ENCODE measurements around the gene MYO3A. TPM values are rescaled to one million over a fixed set of nuclear protein-coding genes. Genes with fewer than 3 reads are reported as not detected.

Gene MYO3A
- total and polyA plus RNA-seq, 2 experiments from 2014 or later = 0.55 to 5.9 TPM

DNA sequence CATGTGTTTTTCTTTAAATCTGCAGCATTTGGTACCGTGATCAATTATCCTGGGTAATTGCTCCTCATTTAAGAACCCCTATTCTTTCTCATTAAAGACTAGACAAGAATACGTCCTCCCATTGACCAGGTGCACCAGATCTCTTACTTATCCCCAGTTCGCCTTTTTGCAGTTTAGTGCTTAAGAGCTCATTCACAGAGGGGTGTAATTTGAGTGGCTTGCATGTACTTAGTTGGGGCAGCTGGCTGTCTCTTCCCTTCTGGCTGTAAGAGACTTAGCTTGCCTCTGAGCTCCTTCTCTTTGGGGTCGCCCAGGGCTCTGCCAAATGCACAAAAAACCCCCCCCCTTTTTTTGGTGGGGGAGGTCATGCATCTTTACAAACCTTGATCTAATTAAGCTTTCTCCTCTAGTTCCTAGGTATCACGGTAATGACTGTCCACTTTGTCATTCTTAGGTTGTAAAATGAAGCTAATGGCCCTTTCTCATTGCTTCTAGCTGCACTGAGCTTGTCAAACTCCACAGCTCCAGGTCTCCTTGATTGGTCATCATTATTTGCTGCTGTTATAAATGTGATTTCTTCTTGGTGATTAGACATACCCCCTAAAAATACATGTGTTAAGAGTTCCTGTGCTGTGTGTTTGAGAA lies 308.8 kb downstream of the MYO3A start:
- H3K9me3 ChIP-seq (ENCODE audit: low read depth) = no peaks in the 10 kb centered on the region
- H3K27me3 ChIP-seq = peaks cover 13% of the 10 kb centered on the region
- H3K4me3 ChIP-seq = no peak overlapping the region
- no peaks in the 10 kb centered on the region for H3K4me1 ChIP-seq (ENCODE audit: low read depth)
- H3K27ac ChIP-seq = no peak overlapping the region
- H3K36me3 ChIP-seq = no peaks in the 10 kb centered on the region
- peak in 1 of 2 donors; percentile 32 for DNase-seq (ENCODE audit: low read depth in 1 of 2, low spot score in 1 of 2)
- TF ChIP-seq, protein P1, sequence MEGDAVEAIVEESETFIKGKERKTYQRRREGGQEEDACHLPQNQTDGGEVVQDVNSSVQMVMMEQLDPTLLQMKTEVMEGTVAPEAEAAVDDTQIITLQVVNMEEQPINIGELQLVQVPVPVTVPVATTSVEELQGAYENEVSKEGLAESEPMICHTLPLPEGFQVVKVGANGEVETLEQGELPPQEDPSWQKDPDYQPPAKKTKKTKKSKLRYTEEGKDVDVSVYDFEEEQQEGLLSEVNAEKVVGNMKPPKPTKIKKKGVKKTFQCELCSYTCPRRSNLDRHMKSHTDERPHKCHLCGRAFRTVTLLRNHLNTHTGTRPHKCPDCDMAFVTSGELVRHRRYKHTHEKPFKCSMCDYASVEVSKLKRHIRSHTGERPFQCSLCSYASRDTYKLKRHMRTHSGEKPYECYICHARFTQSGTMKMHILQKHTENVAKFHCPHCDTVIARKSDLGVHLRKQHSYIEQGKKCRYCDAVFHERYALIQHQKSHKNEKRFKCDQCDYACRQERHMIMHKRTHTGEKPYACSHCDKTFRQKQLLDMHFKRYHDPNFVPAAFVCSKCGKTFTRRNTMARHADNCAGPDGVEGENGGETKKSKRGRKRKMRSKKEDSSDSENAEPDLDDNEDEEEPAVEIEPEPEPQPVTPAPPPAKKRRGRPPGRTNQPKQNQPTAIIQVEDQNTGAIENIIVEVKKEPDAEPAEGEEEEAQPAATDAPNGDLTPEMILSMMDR (IDR thresholded peaks at IDR 0.05; ENCODE audit: low read depth, low read length) = no peak

DNA sequence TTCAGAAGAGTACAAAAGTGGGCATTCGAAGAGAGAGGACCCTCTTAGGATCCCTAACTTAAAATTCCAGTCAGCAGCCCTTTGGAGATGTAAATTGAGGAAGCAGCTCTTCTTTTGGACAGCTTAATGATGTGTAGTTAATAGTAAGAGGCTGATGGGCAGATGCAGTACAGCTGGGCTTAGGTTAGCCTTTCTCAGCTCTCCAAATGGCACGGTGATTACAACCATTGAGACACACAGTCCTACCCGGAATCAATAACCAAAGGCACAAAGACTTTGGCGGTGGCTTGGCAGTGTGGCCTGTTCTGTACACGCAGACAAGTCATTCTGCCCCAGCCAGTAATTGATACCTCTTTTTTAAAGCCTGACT lies 309.3 kb downstream of the MYO3A start:
- DNase-seq (ENCODE audit: low read depth in 1 of 2, low spot score in 1 of 2) = no peak
- Histone ChIP-seq H3K4me1 (ENCODE audit: low read depth) (no peaks in the 10 kb centered on the region), H3K9me3 (ENCODE audit: low read depth) (no peaks in the 10 kb centered on the region), H3K4me3 (no peak overlapping the region), H3K27ac (no peak overlapping the region), H3K36me3 (no peaks in the 10 kb centered on the region), H3K27me3 (peaks cover 9% of the 10 kb centered on the region)
- TF ChIP-seq, protein P1 (IDR thresholded peaks at IDR 0.05; ENCODE audit: low read depth, low read length) = no peak

DNA sequence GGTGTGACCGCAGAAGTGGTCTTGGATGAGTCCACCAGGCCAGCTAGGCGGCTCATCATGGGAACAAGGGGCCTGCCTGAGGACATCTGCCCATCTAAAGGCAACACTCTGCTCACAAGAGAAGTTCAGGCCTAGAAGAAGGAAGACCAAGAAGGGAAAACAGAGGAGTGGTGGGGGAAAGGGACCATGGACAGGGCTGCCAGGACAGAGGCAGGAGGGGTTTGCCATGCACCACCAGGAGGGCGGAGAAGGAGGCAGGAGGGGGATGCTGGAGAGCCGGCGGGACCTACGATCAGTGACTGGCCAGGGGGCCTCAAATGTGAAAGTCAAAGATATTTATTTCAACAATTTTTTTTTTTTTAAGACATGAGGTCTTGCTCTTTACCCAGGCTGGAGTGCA lies 315.7 kb downstream of the MYO3A start:
- H3K36me3 ChIP-seq = no peaks in the 10 kb centered on the region
- TF ChIP-seq, protein P1 (IDR thresholded peaks at IDR 0.05; ENCODE audit: low read depth, low read length) = no peak
- no peak overlapping the region for H3K27ac ChIP-seq
- H3K4me1 ChIP-seq (ENCODE audit: low read depth) = no peaks in the 10 kb centered on the region
- no peak for DNase-seq (ENCODE audit: low read depth in 1 of 2, low spot score in 1 of 2)
- no peaks in the 10 kb centered on the region for H3K27me3 ChIP-seq
- no peak overlapping the region for H3K4me3 ChIP-seq
- no peaks in the 10 kb centered on the region for H3K9me3 ChIP-seq (ENCODE audit: low read depth)

DNA sequence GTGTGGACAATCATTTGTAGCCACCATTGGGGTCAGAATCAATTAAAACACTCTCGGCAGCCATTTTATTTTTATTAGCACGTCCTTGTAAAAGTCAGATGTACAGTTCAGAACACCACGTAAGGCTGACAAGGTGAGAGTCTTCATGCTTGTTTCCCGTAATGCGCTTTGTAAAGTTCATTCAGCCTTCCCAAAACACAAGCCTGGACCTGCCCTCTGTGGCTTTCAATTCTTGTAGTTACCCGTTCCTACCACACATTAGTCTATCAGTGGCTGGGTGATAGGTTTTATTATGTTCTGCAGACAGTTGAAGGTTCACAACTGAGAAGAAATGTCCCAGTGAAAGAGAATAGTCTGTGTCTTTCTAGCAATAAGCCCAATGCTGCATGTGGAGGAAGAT lies 317.9 kb downstream of the MYO3A start:
- Histone ChIP-seq H3K4me3 (no peak overlapping the region), H3K4me1 (ENCODE audit: low read depth) (no peaks in the 10 kb centered on the region), H3K36me3 (no peaks in the 10 kb centered on the region), H3K27ac (no peak overlapping the region), H3K27me3 (peaks cover 4% of the 10 kb centered on the region), H3K9me3 (ENCODE audit: low read depth) (no peaks in the 10 kb centered on the region)
- no peak for DNase-seq (ENCODE audit: low read depth in 1 of 2, low spot score in 1 of 2)
- TF ChIP-seq, protein P1 (IDR thresholded peaks at IDR 0.05; ENCODE audit: low read depth, low read length) = no peak

DNA sequence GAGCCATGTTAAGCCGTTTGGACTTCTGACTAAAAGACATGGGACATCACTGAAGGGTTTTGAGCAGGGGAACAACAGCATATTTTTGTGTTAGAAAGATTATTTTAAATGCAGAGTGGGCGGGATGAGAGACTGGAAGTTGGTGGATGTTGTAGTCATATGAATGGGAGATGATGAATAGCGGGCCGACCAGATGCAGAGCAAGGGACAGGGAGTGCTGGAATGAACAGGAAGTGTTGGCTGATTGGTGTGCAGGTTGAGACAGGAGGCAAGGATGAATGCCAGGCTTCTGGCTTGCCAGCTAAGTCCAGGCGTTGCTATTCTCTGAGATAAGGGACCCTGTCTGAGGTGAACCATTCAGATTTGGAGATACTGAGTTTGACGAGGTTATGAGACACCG lies 320.6 kb downstream of the MYO3A start:
- DNase-seq (ENCODE audit: low read depth in 1 of 2, low spot score in 1 of 2) = no peak
- H3K4me1 ChIP-seq (ENCODE audit: low read depth) = no peaks in the 10 kb centered on the region
- H3K9me3 ChIP-seq (ENCODE audit: low read depth) = no peaks in the 10 kb centered on the region
- no peak overlapping the region for H3K27ac ChIP-seq
- peaks cover 4% of the 10 kb centered on the region for H3K27me3 ChIP-seq
- TF ChIP-seq, protein P1 (IDR thresholded peaks at IDR 0.05; ENCODE audit: low read depth, low read length) = no peak
- H3K36me3 ChIP-seq = no peaks in the 10 kb centered on the region
- H3K4me3 ChIP-seq = no peak overlapping the region

Measured in cardiac muscle cell (in vitro differentiated cells and primary cell).